Dedifferentiated amniotic fluid mesenchymal stem cell (primary cell): ENCODE data around the gene TMEM163.
A peak's percentile ranks its signal among the peaks of the same experiment; 100 is the strongest.
"Not testable (repeated sequence)": the region's sequence is repeated elsewhere in the genome, so short reads cannot be mapped to it uniquely, and the experiment has no call there.

Experiments
- DNase-seq: peaks from one replicate; pipeline ENCODE4 v3.0.0-alpha.2; 2016; ENCODE audit errors: extremely low spot score

The TMEM163 gene

GRCh38 chr2:134491022-134491421, 227.8 kb downstream of the TMEM163 start:
- DNase-seq = no peak

- no peak for DNase-seq
Observed at GRCh38 chr2:134490559-134490958, 228.2 kb downstream of the TMEM163 start.

- no peak for DNase-seq
Observed at GRCh38 chr2:134489732-134490384, 228.9 kb downstream of the TMEM163 start.

GRCh38 chr2:134482766-134483340, 235.9 kb downstream of the TMEM163 start:
- DNase-seq = no peak

- DNase-seq = no peak
Observed at GRCh38 chr2:134482131-134482723, 236.6 kb downstream of the TMEM163 start.

GRCh38 chr2:134479696-134480330, 239.0 kb downstream of the TMEM163 start:
- no peak for DNase-seq

- not testable (repeated sequence) for DNase-seq
Observed at GRCh38 chr2:134476982-134477381, 241.8 kb downstream of the TMEM163 start.

- DNase-seq = no peak
Observed at GRCh38 chr2:134470561-134471168, 248.1 kb downstream of the TMEM163 start.

- no peak for DNase-seq
Observed at GRCh38 chr2:134469516-134470115, 249.2 kb downstream of the TMEM163 start.

- DNase-seq = no peak
Observed at GRCh38 chr2:134468776-134469175, 250.0 kb downstream of the TMEM163 start.

- no peak for DNase-seq
Observed at GRCh38 chr2:134468164-134468563, 250.6 kb downstream of the TMEM163 start.

- no peak for DNase-seq
Observed at GRCh38 chr2:134466141-134466540, 252.7 kb downstream of the TMEM163 start.

- no peak for DNase-seq
Observed at GRCh38 chr2:134465228-134466105, 253.3 kb downstream of the TMEM163 start.

GRCh38 chr2:134463699-134464022, 255.1 kb downstream of the TMEM163 start:
- no peak for DNase-seq

GRCh38 chr2:134462791-134463698, 255.8 kb downstream of the TMEM163 start:
- no peak for DNase-seq

GRCh38 chr2:134462275-134462674, 256.5 kb downstream of the TMEM163 start:
- DNase-seq = no peak

GRCh38 chr2:134461511-134461910, 257.3 kb downstream of the TMEM163 start:
- DNase-seq = no peak

- DNase-seq = peak; percentile 26
Observed at GRCh38 chr2:134460583-134460998, 258.2 kb downstream of the TMEM163 start.

GRCh38 chr2:134459706-134460406, 258.9 kb downstream of the TMEM163 start:
- DNase-seq = no peak
